ENCODE results near the gene RMND1.

Gene RMND1

GRCh38 chr6:151417477-151417876 lies 34.4 kb downstream of the RMND1 start:
- DNase-seq (ENCODE audit: low read depth in 2 of 2) = no peak

DNA sequence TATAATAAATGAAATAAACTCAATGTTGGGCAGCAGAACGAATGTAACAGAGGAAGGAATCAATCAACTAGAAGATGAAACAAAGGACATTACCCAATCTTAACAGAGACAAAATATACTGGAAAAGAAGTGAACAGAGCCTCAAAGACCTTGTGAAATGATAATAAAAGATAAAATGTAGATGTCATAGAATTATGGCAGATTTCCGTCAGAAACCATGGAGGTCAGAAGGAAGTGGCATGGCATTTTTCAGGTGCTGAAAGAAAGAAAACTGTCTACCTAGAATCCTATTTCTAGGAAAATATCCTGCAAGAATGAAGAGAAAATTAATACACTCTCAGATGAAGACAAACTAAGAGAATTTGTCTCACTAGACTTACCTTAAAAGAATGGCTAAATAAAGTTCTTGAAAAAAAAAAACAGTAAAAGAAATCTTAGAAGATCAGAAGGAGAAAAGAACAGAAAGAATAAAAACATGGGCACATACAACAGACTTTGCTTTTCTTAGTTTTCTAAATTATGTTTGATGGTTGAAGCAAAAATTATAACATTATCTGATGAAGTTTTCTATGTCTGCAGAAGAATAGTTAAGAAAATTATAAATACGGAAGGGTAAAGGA lies 37.2 kb downstream of the RMND1 start:
- no peak for DNase-seq (ENCODE audit: low read depth in 2 of 2)

DNA sequence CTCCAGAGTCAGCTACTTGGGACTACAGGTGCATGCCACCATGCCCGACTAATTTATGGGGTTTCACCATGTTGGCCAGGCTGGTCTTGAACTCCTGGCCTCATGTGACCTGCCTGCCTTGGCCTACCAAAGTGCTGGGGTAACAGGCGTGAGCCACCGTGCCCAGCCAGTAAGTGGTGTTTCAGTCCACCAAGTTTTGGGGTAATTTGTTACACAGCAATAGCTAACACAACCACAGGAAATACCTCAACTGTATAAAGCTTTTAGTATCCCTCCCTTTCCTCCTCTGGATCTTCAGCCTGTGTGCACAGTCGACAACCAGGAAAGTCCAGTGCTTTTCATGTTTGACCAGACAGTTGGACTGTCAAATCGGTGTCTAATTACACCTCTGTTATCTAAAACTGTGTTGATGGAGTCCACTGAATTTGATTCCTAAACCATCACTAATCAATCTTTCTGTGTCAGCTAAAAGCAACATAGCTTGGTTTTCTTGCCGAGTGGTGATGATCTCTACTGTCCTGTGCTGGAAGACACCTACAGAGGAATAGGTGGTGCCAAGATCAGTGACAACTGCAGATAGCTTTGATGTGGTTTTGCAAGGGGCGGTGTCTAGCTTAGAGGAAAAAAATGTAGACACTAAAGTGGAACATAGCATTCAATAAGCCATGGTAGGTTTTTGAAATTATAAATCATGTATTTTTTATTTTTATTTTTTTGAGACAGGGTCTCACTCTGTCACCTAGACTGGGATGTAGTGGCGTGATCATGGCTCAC lies 38.4 kb downstream of the RMND1 start:
- DNase-seq (ENCODE audit: low read depth in 2 of 2) = peak in 1 of 2 donors; percentile 23

DNA sequence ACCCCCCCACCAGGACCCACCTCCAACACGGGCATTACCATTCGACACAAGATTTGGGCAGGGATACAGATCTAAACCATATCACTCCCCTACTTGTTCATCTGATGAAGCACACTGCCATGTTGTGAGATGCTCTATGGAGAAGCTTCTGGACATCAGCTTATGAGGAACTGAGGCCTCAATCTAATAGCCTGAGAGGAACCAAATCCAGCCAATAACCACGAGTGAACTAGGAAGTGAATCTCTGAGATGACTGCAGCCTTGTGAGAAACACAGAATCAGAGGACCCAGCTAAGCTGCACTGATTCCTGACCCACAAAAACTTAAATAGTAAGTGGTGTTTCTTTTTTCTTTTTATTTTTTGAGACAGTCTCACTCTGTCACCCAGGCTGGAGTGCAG lies 39.0 kb downstream of the RMND1 start:
- DNase-seq (ENCODE audit: low read depth in 2 of 2) = no peak

DNA sequence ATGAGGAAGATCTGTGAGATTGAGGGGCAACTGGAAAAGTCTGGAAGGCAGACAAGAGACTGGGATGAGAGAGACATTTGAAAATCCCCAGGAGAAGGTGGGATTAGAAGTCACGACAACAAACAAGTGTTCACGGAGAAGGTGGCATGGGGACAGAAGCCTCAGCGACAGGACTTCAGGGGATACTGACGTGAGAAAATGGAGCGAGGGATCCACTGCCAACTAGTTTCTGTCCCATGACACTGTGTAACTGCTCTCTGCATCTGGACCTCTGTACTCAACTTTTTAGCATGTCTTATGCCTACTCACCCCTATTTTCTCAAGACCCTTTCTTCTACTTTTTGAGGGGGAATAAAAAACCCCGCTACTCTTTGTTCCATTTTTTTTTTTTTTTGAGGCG lies 42.2 kb downstream of the RMND1 start:
- no peak for DNase-seq (ENCODE audit: low read depth in 2 of 2)

- DNase-seq (ENCODE audit: low read depth in 2 of 2) = no peak
Measured at GRCh38 chr6:151409260-151409659, 42.7 kb downstream of the RMND1 start.

DNA sequence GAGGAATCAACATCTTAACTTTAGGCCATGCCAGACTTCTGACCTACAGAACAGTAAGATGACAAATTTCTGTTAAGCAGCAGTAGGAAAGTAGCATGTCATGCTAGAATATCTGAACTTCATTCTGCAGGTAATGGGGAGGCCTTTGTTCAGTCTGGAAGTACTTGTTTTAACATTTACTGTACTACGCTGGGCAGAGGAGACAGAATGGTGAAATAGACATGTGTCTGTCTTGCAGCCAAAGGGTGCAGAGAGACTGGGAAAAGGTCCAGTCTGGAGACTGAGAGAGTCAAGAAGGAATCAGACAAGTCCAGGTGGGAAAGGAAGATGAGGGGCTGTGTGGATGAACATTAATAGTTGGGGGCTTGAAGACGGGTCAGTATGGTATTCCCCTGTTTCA lies 43.1 kb downstream of the RMND1 start:
- no peak for DNase-seq (ENCODE audit: low read depth in 2 of 2)

DNA sequence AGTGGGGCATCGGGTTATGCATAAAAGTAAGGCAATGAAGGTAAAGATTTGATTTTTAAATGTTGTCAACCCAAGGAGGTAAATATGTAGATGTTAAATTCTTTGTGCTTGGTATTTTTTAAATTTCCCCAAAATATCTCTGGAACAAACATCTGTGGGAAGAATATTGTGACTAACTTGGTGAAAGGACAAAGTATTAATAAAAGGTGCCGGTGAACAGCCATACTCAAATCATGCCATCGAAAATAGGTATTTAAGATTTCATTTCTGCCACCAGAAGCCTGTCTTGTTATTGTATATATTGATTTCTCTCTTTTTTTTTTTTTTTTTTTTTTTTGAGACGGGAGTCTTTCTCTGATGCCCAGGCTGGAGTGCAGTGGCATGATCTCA lies 48.0 kb downstream of the RMND1 start:
- DNase-seq (ENCODE audit: low read depth in 2 of 2) = no peak

DNA sequence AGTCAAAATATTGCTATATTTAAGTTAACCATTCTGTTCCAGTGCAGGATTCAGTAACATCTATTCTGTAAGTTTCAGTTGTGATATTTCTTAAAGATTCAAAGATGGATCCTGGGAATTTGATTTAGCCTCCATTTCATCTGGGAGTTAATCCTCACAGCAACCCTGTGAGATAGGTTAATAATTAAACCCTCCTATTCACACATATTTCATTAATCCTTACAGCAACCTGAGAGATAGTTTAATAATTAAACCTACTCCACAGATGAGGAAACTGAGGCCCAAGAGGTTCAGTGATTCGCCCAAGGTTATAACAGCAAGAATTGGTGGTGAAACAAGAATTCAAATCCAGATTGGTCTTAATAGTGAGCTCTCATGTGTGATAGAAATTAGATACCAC lies 49.7 kb downstream of the RMND1 start:
- no peak for DNase-seq (ENCODE audit: low read depth in 2 of 2)

DNA sequence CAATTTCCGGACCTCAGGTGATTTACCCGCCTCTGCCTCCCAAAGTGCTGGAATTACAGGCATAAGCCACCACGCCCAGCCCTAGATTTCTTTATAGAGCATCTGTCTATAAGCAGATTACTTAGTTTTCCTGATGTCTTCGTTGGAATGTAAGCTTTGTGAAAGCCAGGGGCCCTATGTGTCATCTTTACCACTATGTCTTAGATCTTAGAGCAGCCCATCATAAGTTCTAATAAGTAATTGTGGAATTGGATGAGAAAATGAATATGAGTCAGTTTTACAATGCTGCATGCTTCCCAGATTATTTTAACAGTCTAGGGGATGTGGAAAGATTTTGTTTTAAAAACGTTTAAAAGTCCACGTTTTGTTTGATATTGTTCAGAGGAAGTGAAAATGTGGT lies 51.5 kb downstream of the RMND1 start:
- DNase-seq (ENCODE audit: low read depth in 2 of 2) = no peak

DNA sequence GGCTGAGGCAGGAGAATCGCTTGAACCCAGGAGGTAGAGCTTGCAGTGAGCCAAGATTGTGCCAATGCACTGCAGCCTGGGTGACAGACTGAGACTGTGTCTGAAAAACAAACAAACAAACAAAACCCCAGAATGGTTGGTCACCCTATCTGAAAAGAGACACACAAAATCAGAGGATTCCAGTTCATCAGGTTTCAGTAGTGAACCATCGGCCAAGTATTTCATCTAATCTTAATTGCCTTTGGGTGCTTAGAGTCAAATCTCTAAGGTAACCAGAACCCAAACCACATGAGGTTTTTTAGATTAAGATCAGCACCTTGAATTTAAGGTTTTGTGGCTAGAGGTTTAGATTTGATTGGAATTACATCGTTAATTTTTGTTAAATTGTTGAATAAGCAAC lies 52.2 kb downstream of the RMND1 start:
- no peak for DNase-seq (ENCODE audit: low read depth in 2 of 2)

DNA sequence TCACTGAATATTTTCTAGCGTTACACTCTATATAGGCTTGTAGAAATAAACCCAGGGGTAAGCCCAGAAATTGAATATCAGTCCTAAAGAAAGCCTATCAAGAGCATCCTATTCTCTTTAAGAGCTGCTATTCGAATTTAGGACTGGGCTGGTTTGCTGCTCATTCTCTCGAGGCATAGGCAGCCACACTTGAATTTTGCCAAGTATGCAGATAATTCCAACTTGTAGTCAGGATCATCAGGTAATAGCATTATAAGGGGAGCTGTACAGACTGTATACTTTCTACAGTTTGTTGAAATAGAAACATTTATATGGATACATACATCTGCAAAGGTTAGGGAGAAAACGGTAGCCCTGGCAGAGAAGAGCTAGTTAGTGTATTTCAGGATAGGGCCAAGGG lies 58.5 kb downstream of the RMND1 start:
- no peak for DNase-seq (ENCODE audit: low read depth in 2 of 2)

DNA sequence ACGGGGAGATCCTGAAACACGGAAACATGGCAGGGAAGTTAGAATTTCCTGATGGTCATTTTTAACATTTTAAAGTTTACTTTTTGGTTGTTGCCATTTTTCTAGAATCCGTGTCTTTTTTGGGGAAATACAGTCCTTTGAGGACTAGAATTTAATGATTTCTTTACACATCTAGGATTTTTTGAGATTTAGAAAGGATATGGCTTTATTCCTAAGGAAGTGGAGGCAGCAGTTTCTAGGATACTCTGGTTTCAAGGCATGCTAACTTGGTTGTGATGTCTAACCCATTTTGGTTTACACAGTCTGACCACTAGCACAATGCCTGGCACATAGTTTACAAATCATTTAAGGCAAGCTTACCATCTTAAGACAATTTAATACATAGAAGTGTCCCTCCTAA lies 59.5 kb downstream of the RMND1 start:
- DNase-seq (ENCODE audit: low read depth in 2 of 2) = no peak

GRCh38 chr6:151391471-151392413 lies 60.2 kb downstream of the RMND1 start, which contains the start of gene ZBTB2:
ZBTB2 (minus strand) TSS chr6:151391559; CDS start chr6:151373637, 17,922 bp downstream.
- peak; percentile 32 to 45 for DNase-seq (ENCODE audit: low read depth in 2 of 2)

GRCh38 chr6:151390851-151391470 lies 61.0 kb downstream of the RMND1 start:
- peak; percentile 63 to 72 for DNase-seq (ENCODE audit: low read depth in 2 of 2)

DNA sequence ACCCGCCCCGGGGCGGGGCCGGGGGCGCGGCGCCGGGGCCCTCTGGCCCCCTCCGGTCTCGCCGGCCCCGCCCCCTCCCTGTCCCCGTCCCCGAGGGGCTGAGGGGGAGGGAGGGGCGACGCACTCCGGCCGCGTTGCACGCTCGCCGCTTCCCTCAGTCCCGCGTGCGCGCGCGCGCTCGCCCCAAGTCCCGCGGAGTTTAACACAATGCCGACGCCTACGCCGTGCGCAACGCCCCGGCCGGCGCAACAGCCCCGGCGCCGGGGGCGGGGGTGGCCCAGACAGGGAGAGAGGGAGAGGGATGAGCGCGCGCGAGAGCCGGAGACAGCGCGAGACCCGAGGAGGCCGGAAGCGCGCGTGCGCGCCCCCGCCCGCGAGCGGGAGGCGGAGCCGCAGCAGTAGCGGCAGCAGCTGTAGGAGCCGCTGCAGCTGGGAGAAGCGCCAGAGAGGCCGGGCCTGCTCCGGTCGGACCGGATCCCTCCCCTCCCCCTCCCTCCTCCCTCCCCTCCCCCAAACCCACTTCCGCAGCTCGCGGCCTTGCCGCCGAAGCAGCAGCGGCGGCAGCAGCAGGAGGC lies 61.6 kb downstream of the RMND1 start:
- DNase-seq (ENCODE audit: low read depth in 2 of 2) = peak; percentile 92 to 95

DNA sequence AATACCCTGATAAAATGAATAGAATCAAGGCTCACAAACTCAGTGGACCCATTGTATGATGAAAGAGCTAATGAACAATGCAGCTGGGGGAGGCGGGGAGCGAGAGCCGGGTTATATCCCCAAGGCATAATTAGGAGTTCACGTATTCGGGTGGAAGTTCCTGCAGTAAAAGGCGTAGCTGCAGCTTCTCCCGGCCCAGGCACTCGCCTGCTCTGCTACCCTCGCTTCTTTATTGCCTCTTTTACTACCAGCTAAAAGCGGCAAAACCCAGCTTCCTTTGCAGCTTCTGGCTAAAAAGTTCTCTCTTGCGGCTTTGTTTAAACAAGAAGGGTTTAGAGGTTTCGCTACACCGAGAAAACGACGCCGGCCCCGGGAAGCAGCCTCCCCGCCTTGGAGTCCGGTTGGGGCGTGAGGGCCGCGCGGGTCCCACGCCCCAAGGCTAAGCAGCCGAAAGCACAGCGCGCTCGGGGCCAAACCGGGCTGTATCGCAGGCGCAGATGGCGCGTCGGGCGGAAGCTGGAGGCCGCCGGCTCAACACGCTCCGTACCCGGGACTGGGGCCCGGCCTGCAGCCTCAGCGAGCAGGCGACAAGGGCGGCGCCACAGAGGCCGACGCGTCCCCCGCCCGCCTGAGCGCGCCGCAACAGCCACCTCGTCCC lies 62.2 kb downstream of the RMND1 start:
- no peak for DNase-seq (ENCODE audit: low read depth in 2 of 2)

GRCh38 chr6:151388997-151389617 lies 62.8 kb downstream of the RMND1 start:
- no peak for DNase-seq (ENCODE audit: low read depth in 2 of 2)

- no peak for DNase-seq (ENCODE audit: low read depth in 2 of 2)
Measured at GRCh38 chr6:151388236-151388635, 63.7 kb downstream of the RMND1 start.

DNA sequence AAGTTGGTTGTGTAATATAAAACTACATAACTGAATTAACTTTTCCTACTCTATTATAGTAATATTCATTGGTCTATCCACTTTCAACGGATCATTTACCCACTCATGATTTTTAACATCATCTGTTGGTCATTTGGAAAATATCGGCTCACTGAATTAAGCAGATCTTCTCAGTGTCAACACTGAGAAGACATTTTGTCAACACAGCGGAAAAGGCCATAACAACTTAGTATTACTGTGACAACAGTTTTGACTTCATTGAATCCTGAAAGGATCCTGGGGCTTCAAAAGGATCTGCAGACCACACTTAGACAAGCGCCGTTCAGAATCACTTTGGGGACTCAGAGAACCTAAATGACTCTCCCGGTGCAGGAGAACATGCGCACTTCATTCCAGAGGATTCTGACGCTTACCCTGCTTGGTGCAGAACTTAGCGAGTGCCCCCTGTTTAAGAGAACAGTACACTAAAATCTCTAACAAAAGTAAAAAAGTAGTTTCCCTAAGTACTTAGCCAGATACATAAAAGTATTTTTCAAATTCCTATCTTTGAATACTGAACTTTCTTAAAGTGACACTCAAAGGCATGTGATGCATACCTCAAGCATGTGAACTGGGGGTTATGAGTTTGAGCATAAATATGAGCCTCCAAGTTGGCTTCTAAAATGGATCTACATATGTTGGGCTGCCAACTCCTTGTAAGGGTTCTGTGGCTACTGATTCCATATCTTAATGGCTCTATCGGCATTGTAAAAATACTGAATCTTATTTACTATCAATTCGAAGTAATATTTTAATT lies 64.6 kb downstream of the RMND1 start:
- DNase-seq (ENCODE audit: low read depth in 2 of 2) = no peak
